Activated CD4-positive, alpha-beta T cell treated with anti-CD3 and anti-CD28 coated beads, Interleukin-2, amount 50 U/mL, for 1 hour (primary cell): ENCODE data around the gene PPCS.
A peak's percentile ranks its signal among the peaks of the same experiment; 100 is the strongest.
"Not testable (repeated sequence)": the region's sequence is repeated elsewhere in the genome, so short reads cannot be mapped to it uniquely, and the experiment has no call there.

Experiments used
- DNase-seq: peaks from one replicate; pipeline ENCODE4 v3.0.0-alpha.2; 2020

Gene PPCS

GRCh38 chr1:42454403-42454802, 1.9 kb upstream of the PPCS start:
- DNase-seq, result no peak

- peak; percentile 53 for DNase-seq
Measured at GRCh38 chr1:42456754-42457089, 379 bp downstream of the PPCS start.

- no peak for DNase-seq
Measured at GRCh38 chr1:42461196-42461595, 4.9 kb downstream of the PPCS start.

- DNase-seq, result peak; percentile 95
Measured at GRCh38 chr1:42462828-42463763, 6.8 kb downstream of the PPCS start, which contains the start of gene CCDC30. CCDC30 (plus strand) TSS chr1:42463286; CDS start chr1:42480552, 17,266 bp downstream.

- DNase-seq, result no peak
Measured at GRCh38 chr1:42463921-42464320, 7.6 kb downstream of the PPCS start.

GRCh38 chr1:42466030-42466429, 9.7 kb downstream of the PPCS start:
- no peak for DNase-seq

- no peak for DNase-seq
Measured at GRCh38 chr1:42469727-42470126, 13.4 kb downstream of the PPCS start.

- DNase-seq, result no peak
Measured at GRCh38 chr1:42476605-42477004, 20.3 kb downstream of the PPCS start.

GRCh38 chr1:42477354-42477753, 21.0 kb downstream of the PPCS start:
- not testable (repeated sequence) for DNase-seq

GRCh38 chr1:42477775-42478174, 21.4 kb downstream of the PPCS start:
- DNase-seq, result no peak

GRCh38 chr1:42479621-42480020, 23.3 kb downstream of the PPCS start:
- no peak for DNase-seq

- no peak for DNase-seq
Measured at GRCh38 chr1:42480921-42481320, 24.6 kb downstream of the PPCS start.

GRCh38 chr1:42482635-42483153, 26.4 kb downstream of the PPCS start:
- no peak for DNase-seq

GRCh38 chr1:42484382-42484781, 28.0 kb downstream of the PPCS start:
- no peak for DNase-seq

- no peak for DNase-seq
Measured at GRCh38 chr1:42490237-42490636, 33.9 kb downstream of the PPCS start.

- not testable (repeated sequence) for DNase-seq
Measured at GRCh38 chr1:42502031-42502430, 45.7 kb downstream of the PPCS start.

GRCh38 chr1:42504535-42505128, 48.3 kb downstream of the PPCS start:
- no peak for DNase-seq

- no peak for DNase-seq
Measured at GRCh38 chr1:42506576-42506975, 50.2 kb downstream of the PPCS start.
